HepG2 (cell line): ENCODE measurements around the gene LTBR. TPM values are rescaled to one million over a fixed set of nuclear protein-coding genes. Genes with fewer than 3 reads are reported as not detected.

Source experiments
- DMTF1 ChIP-seq: sonication (generic); formaldehyde crosslinking; IDR thresholded peaks from 2 replicates; pipeline ENCODE4 v1.4.0; 2020; ENCODE audit warnings: mild to moderate bottlenecking, missing genetic modification reagents
- GPBP1L1 ChIP-seq: sonication (generic); formaldehyde crosslinking; IDR thresholded peaks from 2 replicates; pipeline ENCODE4 v1.5.0; 2020; ENCODE audit warnings: mild to moderate bottlenecking, missing genetic modification reagents
- HOXA7 ChIP-seq: sonication (generic); formaldehyde crosslinking; IDR thresholded peaks from 2 replicates; pipeline ENCODE4 v1.8.1; 2022; ENCODE audit warnings: mild to moderate bottlenecking, missing genetic modification reagents, moderate library complexity
- JUN ChIP-seq: sonication (generic); formaldehyde crosslinking; IDR thresholded peaks from 2 replicates; pipeline ENCODE4 v1.4.0; 2020; ENCODE audit warnings: mild to moderate bottlenecking, missing genetic modification reagents
- PHF5A ChIP-seq: IDR thresholded peaks from one replicate; pipeline ENCODE4 v1.6.1; 2018; ENCODE audit warnings: low read depth, missing genetic modification reagents; ENCODE audit not compliant: unreplicated experiment
- PRMT3 ChIP-seq: sonication (generic); formaldehyde crosslinking; IDR thresholded peaks from 2 replicates; pipeline ENCODE4 v1.8.1; 2022; ENCODE audit warnings: low read depth, mild to moderate bottlenecking, moderate library complexity, missing genetic modification reagents, borderline replicate concordance
- REPIN1 ChIP-seq: sonication (generic); formaldehyde crosslinking; IDR thresholded peaks from 2 replicates; pipeline ENCODE4 v1.8.0; 2022; ENCODE audit warnings: missing genetic modification reagents, low read depth, mild to moderate bottlenecking, borderline replicate concordance
- SP5 ChIP-seq: IDR thresholded peaks from 2 replicates; pipeline ENCODE4 v1.6.1; 2016; ENCODE audit warnings: low read depth, borderline replicate concordance
- TFAP4 ChIP-seq: sonication (generic); IDR thresholded peaks from 2 replicates; pipeline ENCODE4 v1.6.1; 2016; ENCODE audit warnings: low read depth, borderline replicate concordance
- ZNF138 ChIP-seq: sonication (generic); formaldehyde crosslinking; IDR thresholded peaks from 2 replicates; pipeline ENCODE4 v1.5.0; 2020; ENCODE audit warnings: mild to moderate bottlenecking, low read depth, missing genetic modification reagents
- ZNF318 ChIP-seq: sonication (generic); formaldehyde crosslinking; IDR thresholded peaks from 2 replicates; pipeline ENCODE4 v1.4.0; 2020; ENCODE audit warnings: mild to moderate bottlenecking, missing genetic modification reagents
- ZNF337 ChIP-seq: sonication (generic); formaldehyde crosslinking; IDR thresholded peaks from 2 replicates; pipeline ENCODE4 v1.5.1; 2020; ENCODE audit warnings: missing genetic modification reagents, low read depth, mild to moderate bottlenecking, borderline replicate concordance
- ZNF557 ChIP-seq: sonication (generic); formaldehyde crosslinking; IDR thresholded peaks from 2 replicates; pipeline ENCODE4 v1.4.0; 2020; ENCODE audit warnings: missing genetic modification reagents
- ZNF773 ChIP-seq: sonication (generic); formaldehyde crosslinking; IDR thresholded peaks from 2 replicates; pipeline ENCODE4 v1.4.0; 2020; ENCODE audit warnings: missing genetic modification reagents, borderline replicate concordance
- ZNF891 ChIP-seq: sonication (generic); formaldehyde crosslinking; IDR thresholded peaks from 2 replicates; pipeline ENCODE4 v1.5.0; 2020; ENCODE audit warnings: mild to moderate bottlenecking, missing genetic modification reagents
- polyA plus RNA-seq, 8 experiments: library from polyadenylated mRNA; depleted of rRNA in 3 of 8; stranded (reverse) in 7 of 8; unstranded in 1 of 8; fragments of >200 nt; fragmentation: Illumina TruSeq in 4 of 8; extraction: Trizol in 4 of 8; gene quantifications; 2 replicates each; pipeline versions ENCODE4 v1.2.1 to v1.2.3, GENCODE V29; 2011 to 2016; ENCODE audit warnings: low read depth in 4 of 8, missing spikeins in 1 of 8, mixed read lengths in 1 of 8; ENCODE audit not compliant: insufficient read depth in 1 of 8
- total RNA-seq, 5 experiments: library from RNA; depleted of rRNA; stranded (reverse); fragments of >200 nt; fragmentation: Illumina TruSeq; extraction: Trizol; gene quantifications; 2 replicates each; pipeline ENCODE4 v1.2.3, GENCODE V29; 2016; ENCODE audit warnings: low read depth in 1 of 5

The LTBR gene
- total and polyA plus RNA-seq, 2 of the 13 experiments (the other 11 are each of a cell fraction or from before 2014, with no cell fraction given) = 31.4 to 34.8 TPM

GRCh38 chr12:6370994-6371754, 12.8 kb upstream of the LTBR start (continued):
- TF ChIP-seq ZNF318 (CRISPR knock-in tag) (no peak), SP5 (CRISPR knock-in tag) (peak; percentile 95), PRMT3 (CRISPR knock-in tag) (no peak), TFAP4 (peak; percentile 63; the same call in 1 of the 2 replicates), GPBP1L1 (CRISPR knock-in tag) (no peak), ZNF773 (CRISPR knock-in tag) (no peak), ZNF337 (CRISPR knock-in tag) (no peak), DMTF1 (CRISPR knock-in tag) (no peak), ZNF138 (CRISPR knock-in tag) (no peak), REPIN1 (CRISPR knock-in tag) (no peak), JUN (CRISPR knock-in tag) (0 out of 2 replicates have a peak, but pooled peaks have one; percentile 20), HOXA7 (CRISPR knock-in tag) (no peak), PHF5A (CRISPR knock-in tag) (no peak), ZNF891 (no peak), ZNF557 (CRISPR knock-in tag) (no peak)
